Measurements from ENCODE around the gene NKAP.

DNA sequence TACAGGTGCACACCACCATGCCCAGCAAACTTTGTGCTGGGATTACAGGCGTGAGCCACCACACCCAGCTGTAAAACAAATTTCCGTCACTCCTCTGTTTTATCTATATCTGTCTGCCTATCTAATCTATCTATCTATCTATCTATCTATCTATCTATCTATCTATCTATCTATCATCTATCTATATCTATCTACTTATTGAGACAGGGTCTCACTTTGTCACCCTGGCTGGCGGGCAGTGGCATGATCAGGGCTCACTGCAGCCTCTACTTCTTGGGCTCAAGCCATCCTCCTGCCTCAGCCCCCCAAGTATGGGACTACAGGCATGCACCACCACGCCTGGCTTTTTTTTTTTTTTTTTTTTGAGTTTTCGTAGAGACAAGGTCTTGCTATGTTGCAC is 27.2 kb downstream of the NKAP start:
- TF ChIP-seq, protein P1, sequence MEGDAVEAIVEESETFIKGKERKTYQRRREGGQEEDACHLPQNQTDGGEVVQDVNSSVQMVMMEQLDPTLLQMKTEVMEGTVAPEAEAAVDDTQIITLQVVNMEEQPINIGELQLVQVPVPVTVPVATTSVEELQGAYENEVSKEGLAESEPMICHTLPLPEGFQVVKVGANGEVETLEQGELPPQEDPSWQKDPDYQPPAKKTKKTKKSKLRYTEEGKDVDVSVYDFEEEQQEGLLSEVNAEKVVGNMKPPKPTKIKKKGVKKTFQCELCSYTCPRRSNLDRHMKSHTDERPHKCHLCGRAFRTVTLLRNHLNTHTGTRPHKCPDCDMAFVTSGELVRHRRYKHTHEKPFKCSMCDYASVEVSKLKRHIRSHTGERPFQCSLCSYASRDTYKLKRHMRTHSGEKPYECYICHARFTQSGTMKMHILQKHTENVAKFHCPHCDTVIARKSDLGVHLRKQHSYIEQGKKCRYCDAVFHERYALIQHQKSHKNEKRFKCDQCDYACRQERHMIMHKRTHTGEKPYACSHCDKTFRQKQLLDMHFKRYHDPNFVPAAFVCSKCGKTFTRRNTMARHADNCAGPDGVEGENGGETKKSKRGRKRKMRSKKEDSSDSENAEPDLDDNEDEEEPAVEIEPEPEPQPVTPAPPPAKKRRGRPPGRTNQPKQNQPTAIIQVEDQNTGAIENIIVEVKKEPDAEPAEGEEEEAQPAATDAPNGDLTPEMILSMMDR (IDR thresholded peaks at IDR 0.05; ENCODE audit: insufficient read depth, low read length): no peak
- TF ChIP-seq GABPA (IDR thresholded peaks at IDR 0.05; ENCODE audit: low read depth): no peak
